Sigmoid colon (tissue), 7 donors: Measurements from ENCODE around the gene DCUN1D2. TPM values are rescaled to one million over a fixed set of nuclear protein-coding genes. Genes with fewer than 3 reads are reported as not detected.

ENCODE experiments used
- DNase-seq: peaks from one replicate; pipeline ENCODE4 v3.0.0-alpha.2; 2019
- H3K27ac ChIP-seq, 4 donors: fragments of 200-600 bp; sonication (generic); one replicate each; pipeline ENCODE4 v1.5.1; 2016 to 2019; ENCODE audit warnings: mild to moderate bottlenecking in 1 of 4
- H3K27me3 ChIP-seq, 3 donors: fragments of 200-600 bp; sonication (generic); one replicate each; pipeline ENCODE4 v1.5.1; 2019; ENCODE audit warnings: mild to moderate bottlenecking in 1 of 3
- H3K36me3 ChIP-seq, 4 donors: fragments of 200-600 bp; sonication (generic); one replicate each; pipeline ENCODE4 v1.5.1; 2016 to 2019
- H3K4me1 ChIP-seq, 4 donors: fragments of 200-600 bp; sonication (generic); one replicate each; pipeline ENCODE4 v1.5.1; 2017 to 2019
- H3K4me3 ChIP-seq, 4 donors: fragments of 200-600 bp; sonication (generic); one replicate each; pipeline ENCODE4 v1.5.1; 2017 to 2019; ENCODE audit warnings: mild to moderate bottlenecking in 2 of 4, moderate library complexity in 1 of 4
- H3K9me3 ChIP-seq, 4 donors: fragments of 200-600 bp in 3 of 4; sonication (generic) in 3 of 4; one replicate each; pipeline versions ENCODE4 v1.5.1 to v1.6.1; 2013 to 2019
- CTCF ChIP-seq, 4 experiments: fragments of 450-650 bp in 3 of 4; fragments of 200-600 bp in 1 of 4; IDR thresholded peaks; one replicate each; pipeline ENCODE4 v1.5.1; 2016 to 2019; ENCODE audit warnings: antibody characterized with exemption in 4 of 4, mild to moderate bottlenecking in 3 of 4, moderate library complexity in 2 of 4
- EP300 ChIP-seq, 4 donors: sonication (generic); formaldehyde crosslinking; IDR thresholded peaks; one replicate each; pipeline ENCODE4 v1.6.1; 2017; ENCODE audit warnings: antibody characterized with exemption in 4 of 4
- POLR2A ChIP-seq, 2 donors: fragments of 450-650 bp; IDR thresholded peaks; one replicate each; pipeline ENCODE4 v1.6.1; 2016; ENCODE audit warnings: antibody characterized with exemption in 2 of 2, mild to moderate bottlenecking in 2 of 2, moderate library complexity in 2 of 2
- POLR2AphosphoS5 ChIP-seq, 4 donors: sonication (generic); formaldehyde crosslinking; IDR thresholded peaks; one replicate each; pipeline ENCODE4 v1.6.1; 2017; ENCODE audit warnings: antibody characterized with exemption in 4 of 4
- WGBS, 2 donors: extraction: QIAGEN DNeasy Blood & Tissue Kit; methylation state at CpG; one replicate each; pipeline ENCODE4 v1.1.7; 2013; 5-methylcytosine and 5-hydroxymethylcytosine counted together
- intact Hi-C: fragments of 100-400 bp; cut with DNase I; formaldehyde crosslinking; loops from one replicate; pipeline ENCODE4 v1.15.1; 2023
- polyA plus RNA-seq, 3 donors: library from polyadenylated mRNA; stranded (reverse); fragments of 200-250 nt; gene quantifications; one replicate each; pipeline ENCODE4 v1.2.3, GENCODE V29; 2013
- total RNA-seq, 4 donors: library from RNA; depleted of rRNA; stranded (reverse); fragments of >200 nt; gene quantifications; one replicate each; pipeline ENCODE4 v1.1.0, GENCODE V29; 2016
- donor health status: healthy with polysubstance abuse.
- donor health status: Bipolar disorder and iron deficiency.
- donor health status: healthy.

Gene DCUN1D2
- total and polyA plus RNA-seq, 7 donors: 6.6 to 33.0 (median 20.6) TPM

GRCh38 chr13:113537909-113538688, 47.6 kb upstream of the DCUN1D2 start:
- intact Hi-C loops: no loop called here
- DNase-seq: peak; percentile 36
- peaks cover 0 to 11% (median 3%) of the 10 kb centered on the region in 4 donors for H3K4me1 ChIP-seq
- H3K9me3 ChIP-seq: no peaks in the 10 kb centered on the region
- H3K27me3 ChIP-seq: no peaks in the 10 kb centered on the region
- WGBS, 2 donors: 95% methylated on average over 21 of the region's 21 CpGs
- TF ChIP-seq EP300 (IDR thresholded peaks at IDR 0.05): no peak
- no peak for TF ChIP-seq POLR2A (IDR thresholded peaks at IDR 0.05)
- TF ChIP-seq POLR2AphosphoS5 (IDR thresholded peaks at IDR 0.05): no peak
- TF ChIP-seq CTCF (IDR thresholded peaks at IDR 0.05): no peak
- H3K27ac ChIP-seq: no peak overlapping the region
- no peak overlapping the region for H3K4me3 ChIP-seq
- H3K36me3 ChIP-seq: peaks cover 0 to 44% (median 14%) of the 10 kb centered on the region in 4 donors

- peaks cover 0 to 41% (median 14%) of the 10 kb centered on the region in 4 donors for H3K36me3 ChIP-seq
- 94% methylated on average over 19 of the region's 19 CpGs for WGBS, 2 donors
- TF ChIP-seq EP300 (IDR thresholded peaks at IDR 0.05): no peak
- TF ChIP-seq POLR2AphosphoS5 (IDR thresholded peaks at IDR 0.05): no peak
- TF ChIP-seq POLR2A (IDR thresholded peaks at IDR 0.05): no peak
- TF ChIP-seq CTCF (IDR thresholded peaks at IDR 0.05): no peak
Measured at GRCh38 chr13:113537205-113537604, 46.7 kb upstream of the DCUN1D2 start.

GRCh38 chr13:113536461-113537110, 46.1 kb upstream of the DCUN1D2 start:
- H3K36me3 ChIP-seq: peaks cover 0 to 43% (median 14%) of the 10 kb centered on the region in 4 donors
- peak; percentile 44 for DNase-seq
- no peaks in the 10 kb centered on the region for H3K9me3 ChIP-seq
- H3K27me3 ChIP-seq: no peaks in the 10 kb centered on the region
- no peak overlapping the region for H3K27ac ChIP-seq
- no peak overlapping the region for H3K4me3 ChIP-seq
- TF ChIP-seq POLR2AphosphoS5 (IDR thresholded peaks at IDR 0.05) (no peak), EP300 (IDR thresholded peaks at IDR 0.05) (no peak), POLR2A (IDR thresholded peaks at IDR 0.05) (no peak), CTCF (IDR thresholded peaks at IDR 0.05) (no peak)
- H3K4me1 ChIP-seq: peaks cover 0 to 21% (median 11%) of the 10 kb centered on the region in 4 donors
- intact Hi-C loops: no loop called here
- 89 to 96% methylated on average over 18 of the region's 18 CpGs for WGBS, 2 donors

More at GRCh38 chr13:113537205-113537604, 46.7 kb upstream of the DCUN1D2 start:
- H3K4me1 ChIP-seq: peaks cover 0 to 16% (median 7%) of the 10 kb centered on the region in 4 donors
- no peak for DNase-seq
- no peak overlapping the region for H3K27ac ChIP-seq
- no peaks in the 10 kb centered on the region for H3K9me3 ChIP-seq
- intact Hi-C loops: no loop called here
- no peaks in the 10 kb centered on the region for H3K27me3 ChIP-seq
- no peak overlapping the region for H3K4me3 ChIP-seq

GRCh38 chr13:113535381-113535781, 44.9 kb upstream of the DCUN1D2 start:
- Histone ChIP-seq H3K27ac (no peak overlapping the region), H3K27me3 (no peaks in the 10 kb centered on the region), H3K36me3 (peaks cover 0 to 44% (median 17%) of the 10 kb centered on the region in 4 donors), H3K9me3 (no peaks in the 10 kb centered on the region), H3K4me1 (peaks cover 0 to 21% (median 11%) of the 10 kb centered on the region in 4 donors), H3K4me3 (no peak overlapping the region)
- WGBS, 2 donors: 23 to 78% methylated on average over 13 of the region's 13 CpGs
- no peak for TF ChIP-seq POLR2A (IDR thresholded peaks at IDR 0.05)
- no peak for TF ChIP-seq POLR2AphosphoS5 (IDR thresholded peaks at IDR 0.05)
- TF ChIP-seq CTCF (IDR thresholded peaks at IDR 0.05): no peak
- no peak for TF ChIP-seq EP300 (IDR thresholded peaks at IDR 0.05)
- DNase-seq: peak; percentile 26
- intact Hi-C loops: no loop called here
